Kidney tubule cell (primary cell): ENCODE data around the gene COL26A1.
"Not testable (repeated sequence)": the region's sequence is repeated elsewhere in the genome, so short reads cannot be mapped to it uniquely, and the experiment has no call there.

ENCODE experiments used
- DNase-seq: peaks from one replicate; pipeline ENCODE4 v3.0.0-alpha.2; 2018; ENCODE audit warnings: low spot score

Gene COL26A1

GRCh38 chr7:101362334-101363195, at the start of gene COL26A1:
TSS of gene COL26A1 (plus strand) at chr7:101362875. CDS start at chr7:101363033, 158 bp downstream.
- peak; percentile 38 for DNase-seq

GRCh38 chr7:101315336-101315735, 47.3 kb upstream of the COL26A1 start:
- DNase-seq = peak; percentile 61

GRCh38 chr7:101319401-101319800, 43.3 kb upstream of the COL26A1 start:
- peak; percentile 17 for DNase-seq

- peak; percentile 93 for DNase-seq
Measured at GRCh38 chr7:101321491-101322401, 40.9 kb upstream of the COL26A1 start, which contains the start of gene IFT22. TSS of gene IFT22 (minus strand) at chr7:101321812. CDS start at chr7:101321709, 103 bp downstream.

GRCh38 chr7:101328159-101328558, 34.5 kb upstream of the COL26A1 start:
- DNase-seq = no peak

DNA sequence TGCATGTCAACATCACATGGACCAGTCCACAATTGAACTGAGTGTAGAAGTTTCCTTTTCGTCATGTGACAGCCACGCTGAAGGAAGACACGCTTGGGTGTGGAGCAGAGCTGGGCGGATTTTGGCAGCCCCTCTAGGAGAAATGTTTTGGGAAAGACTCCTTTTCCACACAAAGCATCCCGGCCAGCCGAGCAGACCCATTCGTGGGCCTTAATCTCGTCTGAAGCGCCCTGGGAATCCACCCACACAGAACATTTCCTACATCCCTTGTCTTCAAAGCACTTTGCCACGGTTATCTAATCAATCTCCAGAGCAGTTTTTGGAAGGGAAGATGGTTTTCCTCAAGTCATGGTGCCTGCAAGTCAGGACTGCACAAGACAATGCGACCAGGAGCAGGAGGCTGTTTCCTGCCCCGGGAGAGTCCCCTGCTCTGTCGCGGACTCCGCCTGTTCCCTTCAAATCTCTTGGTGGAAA, 32.6 kb upstream of the COL26A1 start:
- no peak for DNase-seq

DNA sequence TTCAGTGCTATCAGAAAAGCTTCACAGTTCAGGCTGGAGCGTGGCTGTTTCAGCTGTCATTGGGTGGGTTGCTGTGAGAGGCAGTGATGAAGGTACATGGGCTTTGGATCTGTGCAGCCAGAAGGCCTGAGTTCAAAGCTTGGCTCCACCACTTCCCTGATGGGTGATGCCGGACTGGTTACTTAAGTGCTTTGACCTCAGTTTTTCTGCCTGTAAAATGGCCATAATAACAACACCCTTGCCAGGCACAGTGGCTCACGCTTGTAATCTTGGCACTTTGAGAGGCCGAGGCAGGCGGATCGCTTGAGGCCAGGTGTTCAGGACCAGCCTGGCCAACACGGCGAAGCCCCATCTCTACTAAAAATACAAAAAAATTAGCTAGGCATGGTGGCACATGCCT, 30.6 kb upstream of the COL26A1 start:
- no peak for DNase-seq

DNA sequence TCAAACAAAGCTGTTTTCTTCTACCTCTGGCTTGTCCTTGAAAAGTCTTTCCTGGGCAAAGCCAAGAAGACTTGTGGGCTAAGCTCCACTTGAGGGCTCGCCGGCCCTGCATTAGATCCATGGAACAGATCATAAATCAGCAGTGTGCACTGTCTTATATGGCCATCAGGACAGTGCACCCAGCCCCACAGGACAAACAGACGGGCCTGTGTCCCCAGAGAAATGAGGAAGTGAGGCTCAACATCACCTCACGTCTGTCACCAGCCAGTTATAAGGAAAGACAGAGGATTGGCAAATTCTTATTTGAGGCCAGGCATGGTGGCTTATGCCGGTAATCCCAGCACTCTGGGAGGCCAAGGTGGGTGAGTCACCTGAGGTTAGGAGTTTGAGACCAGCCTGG, 28.8 kb upstream of the COL26A1 start:
- no peak for DNase-seq

DNA sequence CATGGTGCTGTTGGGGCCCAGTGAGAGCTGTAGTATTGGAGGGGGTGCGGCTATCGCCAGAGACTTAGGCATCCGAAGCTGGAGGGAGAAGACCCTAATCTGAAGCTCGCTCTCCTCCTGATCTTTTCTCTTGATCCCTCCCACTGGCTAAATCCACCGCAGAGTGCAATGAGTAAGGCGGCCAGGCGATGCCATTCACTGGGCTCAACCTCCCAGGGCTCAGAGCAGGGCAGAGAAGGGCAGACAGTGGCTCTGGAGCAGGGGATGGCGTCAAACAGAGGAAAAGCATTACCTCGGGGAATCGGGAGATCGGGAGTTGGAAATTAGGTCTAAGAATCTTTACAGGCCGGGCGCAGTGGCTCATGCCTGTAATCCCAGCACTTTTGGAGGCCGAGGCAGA, 22.3 kb upstream of the COL26A1 start:
- no peak for DNase-seq

DNA sequence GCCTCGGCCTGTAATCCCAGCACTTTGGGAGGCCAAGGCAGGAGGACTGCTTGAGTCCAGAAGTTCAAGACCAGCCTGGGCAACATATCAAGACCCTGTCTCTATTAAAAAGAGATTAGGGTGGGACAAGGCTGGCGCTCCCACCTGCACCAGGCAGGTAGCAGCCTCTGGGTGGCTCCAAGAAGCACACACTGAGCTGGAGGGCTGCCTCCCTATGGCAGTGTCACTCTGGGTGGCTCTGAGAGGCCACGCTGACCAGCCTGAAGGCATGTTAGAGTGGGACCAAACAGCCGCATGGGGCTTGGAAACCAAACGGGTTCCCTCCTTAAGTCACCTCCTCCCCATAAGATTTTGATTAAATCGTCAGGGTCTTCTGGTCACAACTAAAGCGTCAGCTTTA, 19.8 kb upstream of the COL26A1 start:
- no peak for DNase-seq

- DNase-seq = no peak
Measured at GRCh38 chr7:101347477-101347876, 15.2 kb upstream of the COL26A1 start.

- DNase-seq = not testable (repeated sequence)
Measured at GRCh38 chr7:101348456-101349067, 14.1 kb upstream of the COL26A1 start.

- DNase-seq = not testable (repeated sequence)
Measured at GRCh38 chr7:101349300-101349699, 13.4 kb upstream of the COL26A1 start.

DNA sequence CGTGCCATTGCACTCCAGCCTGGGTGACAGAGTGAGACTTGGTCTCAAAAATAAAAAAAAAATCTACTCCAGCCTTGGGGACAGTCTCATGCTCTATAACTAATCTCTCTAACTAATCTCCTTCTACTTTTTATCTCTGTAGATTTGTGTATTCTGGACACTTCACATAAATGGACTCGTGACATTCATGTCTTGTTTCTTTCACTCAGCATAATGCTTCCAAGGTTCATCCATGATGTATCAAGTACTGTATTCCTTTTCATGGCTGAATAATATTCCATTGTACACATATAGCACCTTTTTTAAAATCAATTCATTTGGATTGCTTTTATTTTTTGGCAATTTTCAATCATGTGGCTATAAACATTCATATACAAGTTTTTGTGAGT, 9.8 kb upstream of the COL26A1 start:
- DNase-seq = no peak

DNA sequence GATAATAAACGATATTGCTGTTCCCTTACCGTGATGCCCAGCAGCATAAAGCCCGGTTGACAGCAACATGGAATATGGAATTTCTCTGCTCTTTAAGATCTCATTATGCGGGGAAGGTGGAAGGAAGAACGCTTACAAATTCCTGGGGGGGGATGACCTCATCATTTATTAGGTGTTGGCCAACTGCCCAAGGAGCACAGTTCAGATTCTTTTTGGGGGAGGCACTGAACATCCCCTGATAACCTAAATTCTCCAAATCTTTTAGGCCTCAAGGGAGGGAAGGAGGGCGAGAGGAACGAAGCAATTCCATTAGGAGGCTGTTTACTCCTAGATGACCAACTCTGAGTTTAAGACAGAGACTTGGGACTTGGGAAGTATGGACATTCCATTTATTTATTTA, 5.2 kb upstream of the COL26A1 start:
- DNase-seq = no peak

DNA sequence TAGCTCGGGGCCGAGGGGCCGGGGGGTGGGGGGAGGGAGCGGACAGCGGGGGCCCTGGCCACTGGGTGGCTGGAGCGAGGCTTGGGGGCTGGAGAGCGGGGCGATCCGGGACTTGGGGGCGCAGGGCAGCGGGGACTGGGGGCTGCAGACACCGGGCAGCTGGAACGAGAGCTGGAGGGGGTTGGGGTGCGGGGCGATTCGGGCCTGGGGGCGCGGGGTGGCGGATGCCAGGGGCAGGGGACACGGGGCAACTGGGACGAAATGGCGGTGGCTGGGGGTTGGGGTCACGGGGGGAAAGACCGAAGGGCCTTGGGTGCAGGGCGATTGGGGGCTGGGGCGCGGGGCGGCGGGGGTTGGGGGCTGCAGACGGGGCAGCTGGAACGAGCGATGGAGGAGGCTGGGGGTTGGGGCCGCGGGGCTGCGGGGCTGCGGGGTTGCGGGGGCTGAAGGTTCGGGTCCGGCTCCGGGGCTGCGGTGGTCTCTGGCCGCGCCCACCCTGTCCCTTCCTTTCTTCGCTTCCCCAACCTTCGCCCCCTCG, 590 bp downstream of the COL26A1 start:
- no peak for DNase-seq

- DNase-seq = peak; percentile 63
Measured at GRCh38 chr7:101363734-101364374, 1.2 kb downstream of the COL26A1 start.

DNA sequence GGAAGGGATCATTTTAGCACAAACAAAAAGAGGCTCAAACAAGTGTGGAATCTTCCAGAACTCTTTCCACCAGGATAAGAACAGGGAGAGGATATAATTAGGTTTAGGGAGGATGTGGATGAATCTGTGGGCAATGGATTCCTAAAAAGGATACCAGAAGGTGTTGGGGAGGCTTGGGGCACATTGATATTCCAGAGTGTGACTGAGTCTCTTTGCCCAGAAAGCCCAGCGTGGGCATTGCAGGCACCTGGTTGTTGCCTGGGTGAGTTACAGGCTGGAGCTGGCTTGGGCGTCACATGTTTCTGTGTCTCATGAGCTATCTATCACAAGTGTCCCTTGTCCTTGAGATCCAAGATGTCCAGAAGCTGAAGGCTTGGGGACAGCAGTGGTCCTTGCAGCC, 3.3 kb downstream of the COL26A1 start:
- no peak for DNase-seq

GRCh38 chr7:101367676-101368075, 5.0 kb downstream of the COL26A1 start:
- no peak for DNase-seq

- DNase-seq = no peak
Measured at GRCh38 chr7:101368422-101369165, 5.9 kb downstream of the COL26A1 start.

DNA sequence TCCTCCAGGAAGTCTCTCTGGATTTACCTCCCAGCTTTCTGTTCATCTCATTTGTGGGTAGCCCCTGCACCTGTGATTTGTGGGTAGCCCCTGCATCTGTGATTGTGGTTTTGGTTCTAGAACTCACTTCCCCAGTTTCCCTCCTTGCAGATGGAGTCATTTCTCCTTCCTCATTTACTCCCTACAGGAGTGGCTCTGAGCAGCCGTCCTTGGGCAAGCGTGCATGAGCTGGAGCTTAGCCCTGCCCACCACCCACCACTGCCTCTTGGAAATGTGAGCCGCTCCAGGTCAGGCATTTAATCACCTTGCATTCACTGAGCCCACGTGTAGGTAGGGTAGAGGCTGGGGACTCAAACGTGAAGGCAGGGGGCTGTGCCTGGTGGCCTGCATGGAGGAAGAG, 8.2 kb downstream of the COL26A1 start:
- no peak for DNase-seq
